Measurements from ENCODE around the gene PON1.

- TF ChIP-seq CTCF (IDR thresholded peaks at IDR 0.05; ENCODE audit: borderline replicate concordance, extremely low read depth, low read length, poor library complexity, severe bottlenecking) = no peak
- TF ChIP-seq EZH2 (IDR thresholded peaks at IDR 0.05; ENCODE audit: borderline replicate concordance, low read depth, low read length, severe bottlenecking) = no peak
Measured at GRCh38 chr7:95251966-95252365, 72.4 kb downstream of the PON1 start.

Measured in DND-41 (cell line).